H9 (cell line): Measurements from ENCODE around the gene INSRR. TPM values are rescaled to one million over a fixed set of nuclear protein-coding genes. Genes with fewer than 3 reads are reported as not detected.

ENCODE experiments used
- DNase-seq: peaks from one replicate; pipeline ENCODE4 v3.0.0-alpha.2; 2017
- H2AFZ ChIP-seq: one replicate; pipeline ENCODE4 v1.6.1; 2013; ENCODE audit warnings: mild to moderate bottlenecking, low read length, control low read depth, moderate library complexity
- H2AK5ac ChIP-seq: 2 replicates; pipeline ENCODE4 v1.6.1; 2013; ENCODE audit warnings: low read length, control low read depth, mixed read lengths; ENCODE audit not compliant: insufficient read length
- H2BK120ac ChIP-seq: one replicate; pipeline ENCODE4 v1.6.1; 2013; ENCODE audit warnings: low read depth, mild to moderate bottlenecking, low read length, control low read depth, inconsistent platforms; ENCODE audit not compliant: poor library complexity, severe bottlenecking
- H2BK12ac ChIP-seq: 2 replicates; pipeline ENCODE4 v1.6.1; 2013; ENCODE audit warnings: low read length, control low read depth, mixed read lengths, low read depth; ENCODE audit not compliant: insufficient read length
- H2BK15ac ChIP-seq: 2 replicates; pipeline ENCODE4 v1.6.1; 2013; ENCODE audit warnings: low read depth, low read length, control low read depth
- H2BK20ac ChIP-seq: one replicate; pipeline ENCODE4 v1.6.1; 2013; ENCODE audit warnings: low read depth, mild to moderate bottlenecking, low read length, control low read depth, inconsistent platforms; ENCODE audit not compliant: poor library complexity, severe bottlenecking
- H2BK5ac ChIP-seq: 2 replicates; pipeline ENCODE4 v1.6.1; 2013; ENCODE audit warnings: low read length, control low read depth, mixed read lengths; ENCODE audit not compliant: insufficient read length
- H3K14ac ChIP-seq: 2 replicates; pipeline ENCODE4 v1.6.1; 2013; ENCODE audit warnings: low read length, control low read depth; ENCODE audit not compliant: insufficient read depth
- H3K18ac ChIP-seq: 2 replicates; pipeline ENCODE4 v1.6.1; 2013; ENCODE audit warnings: low read depth, mild to moderate bottlenecking, mixed read lengths, low read length, control low read depth; ENCODE audit not compliant: insufficient read length
- H3K23ac ChIP-seq: 2 replicates; pipeline ENCODE4 v1.6.1; 2013; ENCODE audit warnings: low read length, control low read depth, mixed read lengths, low read depth; ENCODE audit not compliant: insufficient read length
- H3K23me2 ChIP-seq: 2 replicates; pipeline ENCODE4 v1.6.1; 2013; ENCODE audit warnings: low read depth, mild to moderate bottlenecking, mixed read lengths, low read length, control low read depth; ENCODE audit not compliant: insufficient read length, poor library complexity, severe bottlenecking
- H3K27ac ChIP-seq: 2 replicates; pipeline ENCODE4 v1.5.1; 2013; ENCODE audit warnings: low read length, control low read depth, mixed read lengths, low read depth; ENCODE audit not compliant: insufficient read length
- H3K27me3 ChIP-seq: 2 replicates; pipeline ENCODE4 v1.6.1; 2013; ENCODE audit warnings: low read length, control low read depth, inconsistent platforms; ENCODE audit not compliant: insufficient read depth
- H3K4ac ChIP-seq: 2 replicates; pipeline ENCODE4 v1.6.1; 2013; ENCODE audit warnings: low read depth, mild to moderate bottlenecking, control low read depth, inconsistent platforms, low read length, moderate library complexity
- H3K4me1 ChIP-seq: 2 replicates; pipeline ENCODE4 v1.6.1; 2013; ENCODE audit warnings: low read length, control low read depth, inconsistent platforms; ENCODE audit not compliant: insufficient read depth
- H3K4me2 ChIP-seq: 2 replicates; pipeline ENCODE4 v1.6.1; 2013; ENCODE audit warnings: low read length, control low read depth, mixed read lengths; ENCODE audit not compliant: insufficient read length, insufficient read depth
- H3K56ac ChIP-seq: 2 replicates; pipeline ENCODE4 v1.6.1; 2013; ENCODE audit warnings: low read depth, mild to moderate bottlenecking, mixed read lengths, low read length, control low read depth; ENCODE audit not compliant: insufficient read length
- H3K79me1 ChIP-seq: 2 replicates; pipeline ENCODE4 v1.6.1; 2013; ENCODE audit warnings: low read depth, mild to moderate bottlenecking, moderate library complexity, low read length, control low read depth, inconsistent platforms; ENCODE audit not compliant: insufficient read depth, poor library complexity, severe bottlenecking
- H3K79me2 ChIP-seq: 2 replicates; pipeline ENCODE4 v1.6.1; 2013; ENCODE audit warnings: low read length, control low read depth, inconsistent platforms; ENCODE audit not compliant: insufficient read depth
- H3K9ac ChIP-seq: 2 replicates; pipeline ENCODE4 v1.6.1; 2013; ENCODE audit warnings: low read length, control low read depth, mixed read lengths; ENCODE audit not compliant: insufficient read length; ENCODE audit errors: extremely low read depth
- H3K9me3 ChIP-seq: one replicate; pipeline ENCODE4 v1.6.1; 2013; ENCODE audit warnings: low read depth, low read length, inconsistent platforms; ENCODE audit not compliant: control insufficient read depth
- H3T11ph ChIP-seq: one replicate; pipeline ENCODE4 v1.6.1; 2013; ENCODE audit warnings: mild to moderate bottlenecking, low read length, control low read depth, inconsistent platforms
- H4K20me1 ChIP-seq: one replicate; pipeline ENCODE4 v1.6.1; 2013; ENCODE audit not compliant: control insufficient read depth, insufficient read length, insufficient read depth
- H4K5ac ChIP-seq: 2 replicates; pipeline ENCODE4 v1.6.1; 2013; ENCODE audit warnings: low read depth, mild to moderate bottlenecking, mixed read lengths, low read length, control low read depth; ENCODE audit not compliant: insufficient read length
- H4K8ac ChIP-seq: replicated peaks from 2 replicates; pipeline ENCODE4 v1.6.1; 2013; ENCODE audit warnings: low read length, control low read depth, mixed read lengths, low read depth; ENCODE audit not compliant: insufficient read length
- H4K91ac ChIP-seq: 2 replicates; pipeline ENCODE4 v1.6.1; 2013; ENCODE audit warnings: low read depth, mild to moderate bottlenecking, moderate library complexity, mixed read lengths, low read length, control low read depth; ENCODE audit not compliant: insufficient read length
- H3K27ac Mint-ChIP-seq, 3 experiments: 2 replicates in 2 of 3; 3 replicates in 1 of 3; pipeline ENCODE4 v1.8.0; 2020 to 2021; ENCODE audit warnings: mixed read lengths in 3 of 3, mild to moderate bottlenecking in 1 of 3, moderate library complexity in 1 of 3
- H3K27me3 Mint-ChIP-seq: 2 replicates; pipeline ENCODE4 v1.8.0; 2021; ENCODE audit warnings: low read depth, mild to moderate bottlenecking, moderate library complexity, mixed read lengths
- H3K36me3 Mint-ChIP-seq, 3 experiments: 2 replicates in 2 of 3; 3 replicates in 1 of 3; pipeline ENCODE4 v1.8.0; 2020 to 2021; ENCODE audit warnings: low read depth in 3 of 3, mixed read lengths in 3 of 3; ENCODE audit not compliant: insufficient read depth in 1 of 3
- H3K4me1 Mint-ChIP-seq, 2 experiments: 2 replicates each; pipeline ENCODE4 v1.8.0; 2020; ENCODE audit warnings: mixed read lengths in 2 of 2
- H3K4me3 Mint-ChIP-seq, 2 experiments: 2 replicates in 1 of 2; 3 replicates in 1 of 2; pipeline ENCODE4 v1.8.0; 2020 to 2021; ENCODE audit warnings: mild to moderate bottlenecking in 2 of 2, mixed read lengths in 2 of 2, moderate library complexity in 1 of 2
- H3K9me3 Mint-ChIP-seq, 2 experiments: 2 replicates in 1 of 2; 3 replicates in 1 of 2; pipeline ENCODE4 v1.8.0; 2020; ENCODE audit warnings: mild to moderate bottlenecking in 2 of 2, mixed read lengths in 2 of 2, moderate library complexity in 1 of 2
- CTCF ChIP-seq: fragments of 200-600 bp; sonication (generic); conservative IDR thresholded peaks from 3 replicates; pipeline ENCODE4 v1.8.0; 2021; ENCODE audit warnings: antibody characterized with exemption, mild to moderate bottlenecking
- WGBS: extraction: QIAGEN DNeasy Blood & Tissue Kit; methylation state at CpG from one replicate; pipeline ENCODE4 v1.1.7; 2013; ENCODE audit warnings: missing lambda C conversion rate, low lambda C conversion rate, mixed read lengths; ENCODE audit not compliant: insufficient read length; ENCODE audit errors: extremely low coverage; 5-methylcytosine and 5-hydroxymethylcytosine counted together
- total RNA-seq: library from RNA; stranded (reverse); gene quantifications from 2 replicates; pipeline ENCODE4 v1.2.1, GENCODE V29; 2021

Gene INSRR
- total RNA-seq, 1 experiment from 2014 or later = not detected

GRCh38 chr1:156834322-156834721, 24.6 kb downstream of the INSRR start:
- Histone ChIP-seq H3K4ac (no peak overlapping the region), H4K91ac (no peak overlapping the region), H4K5ac (no peak overlapping the region), H3K4me2 (no peak overlapping the region), H3K9me3 (no peaks in the 10 kb centered on the region), H4K8ac (no peak overlapping the region), H3K23me2 (no peaks in the 10 kb centered on the region), H4K20me1 (no peaks in the 10 kb centered on the region), H2AK5ac (no peak overlapping the region), H2BK15ac (no peak overlapping the region), H3K79me1 (no peaks in the 10 kb centered on the region), H2BK12ac (no peak overlapping the region), H3K9ac (no peak overlapping the region), H2BK120ac (no peak overlapping the region), H3K79me2 (no peaks in the 10 kb centered on the region), H3K27me3 (peaks cover 3% of the 10 kb centered on the region; the same call in 1 of the 2 replicates), H3K27ac (no peak overlapping the region), H3K56ac (no peak overlapping the region), H2AFZ (no peak overlapping the region), H3K4me1 (no peaks in the 10 kb centered on the region), H3K18ac (no peak overlapping the region), H3T11ph (no peak overlapping the region), H3K23ac (no peak overlapping the region), H2BK20ac (no peak overlapping the region), H3K14ac (no peak overlapping the region), H2BK5ac (no peak overlapping the region)
- Mint-ChIP-seq H3K27ac (no peak overlapping the region), H3K4me3 (no peak overlapping the region), H3K9me3 (no peaks in the 10 kb centered on the region), H3K27me3 (peaks cover 83% of the 10 kb centered on the region), H3K36me3 (no peaks in the 10 kb centered on the region), H3K4me1 (peaks cover 0 to 2% of the 10 kb centered on the region in 2 experiments; a peak in 2 of 4 replicates)
- WGBS = no CpG with 5 or more reads among the region's 3 CpGs
- TF ChIP-seq CTCF = no peak
- DNase-seq = no peak
